RPMI7951 (cell line): ENCODE results near the gene LCN6. TPM values are rescaled to one million over a fixed set of nuclear protein-coding genes. Genes with fewer than 3 reads are reported as not detected.
A peak's percentile ranks its signal among the peaks of the same experiment; 100 is the strongest.
"Not testable (repeated sequence)": the region's sequence is repeated elsewhere in the genome, so short reads cannot be mapped to it uniquely, and the experiment has no call there.

ENCODE experiments used
- DNase-seq: peaks from one replicate; pipeline ENCODE4 v3.0.0-alpha.2; 2012; ENCODE audit warnings: low read depth
- total RNA-seq: library from RNA; depleted of rRNA; stranded (reverse); fragments of >200 nt; shearing (Covaris generic); gene quantifications from 2 replicates; pipeline ENCODE4 v1.2.3, GENCODE V29; 2014

LCN6 gene
- total RNA-seq, 1 experiment from 2014 or later: not detected

DNA sequence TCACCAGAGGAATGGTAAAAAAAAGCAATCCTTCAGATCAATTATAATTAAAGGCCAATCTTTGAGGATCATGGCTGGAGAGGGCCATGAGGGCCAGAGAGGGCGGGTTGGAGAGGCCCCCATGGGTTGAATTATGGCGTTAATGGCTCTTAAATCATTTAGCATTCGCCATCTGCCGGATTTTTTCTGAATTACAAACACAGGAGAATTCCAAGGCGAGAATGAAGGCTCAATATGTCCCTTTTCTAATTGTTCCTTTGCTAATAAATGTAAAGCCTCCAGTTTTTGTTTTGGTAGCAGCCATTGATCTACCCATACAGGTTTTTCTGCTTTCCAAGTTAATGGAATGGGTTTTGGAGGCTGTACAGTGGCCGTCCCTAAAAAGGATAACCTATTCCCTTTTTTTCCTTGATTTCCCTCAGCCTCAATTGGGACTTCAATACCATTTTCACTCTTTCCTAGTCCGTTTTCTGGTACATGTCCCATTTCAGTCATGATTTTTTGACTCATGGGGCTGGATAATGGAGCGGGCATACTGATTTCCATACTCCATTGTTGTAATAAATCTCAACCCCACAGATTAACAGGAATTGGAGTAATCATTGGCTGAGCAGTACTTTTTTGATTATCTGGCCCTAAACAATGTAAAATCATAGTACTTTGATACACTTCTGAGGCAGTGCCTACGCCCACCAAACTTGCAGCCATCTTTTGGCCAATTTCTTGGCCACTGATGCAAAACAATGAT lies 36.1 kb upstream of the LCN6 start:
- DNase-seq: no peak

DNA sequence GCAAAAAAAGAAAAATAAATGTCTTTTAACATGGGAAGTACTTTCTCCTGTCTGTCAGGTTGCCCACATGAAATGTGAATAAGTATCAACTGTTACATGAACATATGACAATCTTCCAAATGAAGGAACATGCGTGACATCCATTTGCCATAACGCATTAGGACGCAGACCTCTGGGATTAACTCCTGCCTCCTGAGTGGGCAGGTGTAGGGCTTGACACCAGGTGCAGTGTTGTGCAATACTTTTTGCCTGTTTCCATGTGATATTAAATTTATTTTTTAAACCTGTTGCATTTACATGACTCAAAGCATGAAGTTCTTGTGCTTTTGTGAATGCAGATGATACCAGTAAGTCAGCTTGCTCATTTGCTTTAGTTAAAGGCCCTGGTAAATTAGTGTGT lies 34.1 kb upstream of the LCN6 start:
- no peak for DNase-seq

DNA sequence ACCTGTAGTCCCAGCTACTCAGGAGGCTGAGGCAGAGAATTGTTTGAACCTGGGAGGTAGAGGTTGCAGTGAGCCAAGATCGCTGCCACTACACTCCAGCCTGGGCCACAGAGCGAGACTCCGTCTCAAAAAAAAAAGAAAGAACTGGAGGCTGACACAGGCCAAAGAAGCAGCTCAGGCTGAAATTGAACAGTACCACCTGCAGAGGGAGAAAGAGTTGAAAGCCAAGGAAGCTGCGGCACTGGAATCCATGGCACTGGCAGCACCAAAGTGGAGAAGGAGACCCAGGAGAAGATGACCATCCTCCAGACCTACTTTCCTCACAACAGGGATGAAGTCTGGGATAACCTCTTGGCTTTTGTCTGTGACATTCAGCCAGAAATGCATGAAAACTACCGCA lies 31.5 kb upstream of the LCN6 start:
- DNase-seq: no peak

DNA sequence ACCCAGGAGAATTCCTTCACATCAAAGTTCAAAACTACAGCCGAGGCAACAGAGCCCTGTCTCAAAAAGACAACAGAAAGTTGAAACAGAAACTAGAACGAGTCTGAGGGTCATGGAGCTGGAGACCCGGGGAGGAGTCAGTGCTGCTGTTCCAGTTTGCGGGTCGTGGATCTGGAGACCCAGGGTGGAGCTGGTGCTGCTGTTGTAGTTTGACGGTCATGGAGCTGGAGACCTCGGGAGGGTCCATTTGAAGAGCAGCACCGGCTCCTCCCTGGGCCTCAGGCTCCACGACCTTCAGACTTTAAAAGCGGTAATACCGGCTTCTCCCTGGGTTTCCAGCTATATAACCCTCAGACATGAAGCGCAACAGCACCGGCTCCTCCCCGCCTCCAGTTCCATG lies 29.0 kb upstream of the LCN6 start:
- DNase-seq: no peak

DNA sequence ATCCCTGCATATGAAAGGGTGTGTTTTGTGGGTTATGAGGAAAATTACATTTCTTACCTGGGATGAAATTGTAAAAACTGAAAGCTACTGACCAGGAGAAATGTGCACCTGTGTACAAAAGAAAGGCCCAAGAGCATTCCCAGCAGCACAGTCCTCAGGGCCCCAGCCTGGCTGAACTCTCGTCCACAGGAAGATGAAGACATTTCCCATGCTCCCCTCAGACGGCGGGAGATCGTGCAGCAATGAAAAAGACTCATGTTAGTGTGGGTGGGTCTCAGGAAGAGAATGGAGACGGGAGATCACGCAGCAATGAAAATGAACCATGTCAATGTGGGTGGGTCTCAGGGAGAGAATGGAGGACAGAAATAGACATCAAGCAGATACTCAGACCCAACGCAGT lies 28.6 kb upstream of the LCN6 start:
- no peak for DNase-seq

DNA sequence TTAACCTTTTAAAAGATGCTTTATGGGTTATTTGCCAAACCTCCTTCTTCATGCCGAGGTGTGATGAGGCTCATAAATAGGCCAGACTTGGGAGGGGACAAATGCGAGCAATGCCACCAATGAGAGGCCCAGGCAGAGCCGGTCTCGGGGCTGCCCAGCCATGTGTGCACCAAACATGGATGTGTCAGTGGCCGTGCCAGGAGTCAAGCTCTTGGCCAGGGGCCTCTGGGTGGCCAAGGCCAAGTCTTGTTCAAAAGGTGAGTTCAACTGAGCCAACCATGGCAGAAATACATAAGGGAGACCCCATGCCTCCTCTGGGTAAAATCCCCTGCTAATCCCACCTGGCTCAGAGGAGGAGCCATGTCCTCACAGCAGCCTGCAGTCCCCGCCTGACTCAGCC lies 26.9 kb upstream of the LCN6 start:
- DNase-seq: no peak

DNA sequence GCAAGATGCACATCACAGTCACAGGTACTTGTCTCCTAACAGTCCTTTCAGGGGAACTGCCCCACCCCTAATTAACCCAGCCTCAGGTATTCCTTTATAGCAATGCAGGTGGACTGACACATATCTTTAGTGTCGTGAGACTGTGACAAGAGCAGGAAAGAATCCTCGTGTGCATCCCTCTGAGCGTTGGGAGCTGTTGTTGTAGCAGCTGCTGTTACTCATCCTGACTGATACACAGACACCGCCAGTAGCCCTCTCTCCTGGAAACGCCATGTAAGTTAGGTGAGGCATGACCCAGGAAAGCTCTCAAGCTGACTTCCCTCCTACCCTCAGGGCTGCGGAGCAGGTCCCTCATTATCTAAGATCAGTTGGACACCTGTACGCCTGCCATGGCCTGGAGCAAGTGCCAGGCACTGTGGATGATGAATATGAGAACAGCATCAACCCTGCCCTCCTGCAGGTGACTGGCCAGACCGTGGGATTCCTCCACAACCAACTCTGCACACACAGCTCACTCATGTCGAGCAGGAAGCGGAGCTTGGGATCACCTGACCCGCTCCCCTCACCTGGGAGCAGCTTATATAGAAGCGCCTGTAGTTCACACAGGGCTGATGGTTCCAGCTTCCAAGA lies 26.2 kb upstream of the LCN6 start:
- no peak for DNase-seq

DNA sequence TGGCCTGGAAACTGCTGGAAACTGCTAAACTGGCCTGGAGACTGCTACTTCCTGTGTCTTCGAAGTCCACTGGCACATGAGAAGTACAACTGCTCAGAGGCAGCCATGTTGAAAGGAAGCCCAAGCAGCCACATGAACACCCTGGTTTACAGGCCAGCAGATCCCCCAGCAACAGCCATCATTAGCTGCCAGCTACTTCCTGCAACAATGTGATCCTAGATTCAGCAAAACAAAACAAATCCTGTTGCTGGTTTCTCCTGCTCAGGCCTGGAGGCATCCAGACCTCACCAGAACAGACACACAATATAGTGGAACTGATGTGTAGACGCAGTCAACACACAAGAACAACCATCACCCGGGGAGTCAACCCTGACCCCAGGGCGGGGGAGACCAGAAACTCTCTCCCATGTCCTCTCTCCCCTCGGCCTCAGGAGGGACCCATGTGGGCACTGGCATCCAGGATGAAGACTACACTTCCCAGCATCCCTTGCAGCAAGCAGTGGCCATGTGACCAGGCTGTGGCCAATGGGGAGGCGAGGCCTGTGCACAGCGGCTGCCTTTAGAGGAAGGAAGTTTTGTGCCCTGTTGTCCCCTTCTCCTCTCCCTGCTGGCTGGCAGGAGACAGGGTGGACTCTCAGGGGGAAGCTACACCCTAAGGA lies 25.2 kb upstream of the LCN6 start:
- DNase-seq: no peak

DNA sequence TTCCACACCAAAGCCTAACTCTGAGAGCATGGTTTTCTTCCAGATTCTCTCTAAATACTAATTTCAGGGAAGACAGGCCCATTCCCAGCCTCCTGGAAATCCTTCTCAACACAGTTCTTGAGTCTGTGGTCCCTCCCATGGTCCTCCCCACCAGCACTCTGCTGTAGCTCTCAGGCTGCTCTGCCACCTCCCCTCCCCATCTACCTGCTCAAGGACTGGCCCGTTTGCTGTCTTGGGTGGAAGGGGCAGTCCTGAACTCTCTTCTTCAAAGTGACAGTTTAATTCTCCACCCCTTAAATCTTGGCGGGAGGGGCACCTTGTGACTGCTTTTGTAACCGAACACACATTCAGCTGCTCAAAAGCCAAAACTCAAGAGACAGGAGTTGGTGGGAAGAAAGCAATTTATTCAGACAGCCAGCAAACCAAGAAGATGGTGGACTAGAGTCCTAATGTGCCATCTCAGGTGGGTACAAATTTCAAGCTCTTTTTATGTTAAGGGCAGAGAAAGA lies 23.6 kb upstream of the LCN6 start:
- no peak for DNase-seq

DNA sequence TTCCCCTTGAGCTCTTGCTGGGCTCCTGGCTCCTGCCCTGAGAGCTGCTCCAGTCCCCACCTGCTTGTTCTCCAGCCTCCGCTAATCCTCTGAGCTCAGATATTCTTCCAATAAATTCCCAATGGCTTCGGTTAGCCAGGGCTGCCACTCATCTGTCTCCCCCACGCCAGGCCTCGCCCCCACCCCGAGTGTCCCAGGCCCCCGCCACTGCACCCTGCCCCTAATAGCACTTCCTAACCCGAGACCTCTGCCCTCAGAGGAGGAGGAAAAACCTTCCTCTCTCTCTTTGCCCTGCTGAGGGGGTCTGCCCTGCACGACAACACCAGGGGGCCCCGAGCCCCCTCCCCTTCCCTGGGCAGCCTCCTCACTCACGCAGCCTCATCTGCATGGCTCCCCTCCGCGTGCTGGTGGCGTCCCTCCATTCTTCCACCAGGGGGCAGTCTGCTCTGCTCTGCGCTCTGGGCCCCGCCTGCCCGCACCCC lies 21.4 kb upstream of the LCN6 start:
- DNase-seq: no peak

DNA sequence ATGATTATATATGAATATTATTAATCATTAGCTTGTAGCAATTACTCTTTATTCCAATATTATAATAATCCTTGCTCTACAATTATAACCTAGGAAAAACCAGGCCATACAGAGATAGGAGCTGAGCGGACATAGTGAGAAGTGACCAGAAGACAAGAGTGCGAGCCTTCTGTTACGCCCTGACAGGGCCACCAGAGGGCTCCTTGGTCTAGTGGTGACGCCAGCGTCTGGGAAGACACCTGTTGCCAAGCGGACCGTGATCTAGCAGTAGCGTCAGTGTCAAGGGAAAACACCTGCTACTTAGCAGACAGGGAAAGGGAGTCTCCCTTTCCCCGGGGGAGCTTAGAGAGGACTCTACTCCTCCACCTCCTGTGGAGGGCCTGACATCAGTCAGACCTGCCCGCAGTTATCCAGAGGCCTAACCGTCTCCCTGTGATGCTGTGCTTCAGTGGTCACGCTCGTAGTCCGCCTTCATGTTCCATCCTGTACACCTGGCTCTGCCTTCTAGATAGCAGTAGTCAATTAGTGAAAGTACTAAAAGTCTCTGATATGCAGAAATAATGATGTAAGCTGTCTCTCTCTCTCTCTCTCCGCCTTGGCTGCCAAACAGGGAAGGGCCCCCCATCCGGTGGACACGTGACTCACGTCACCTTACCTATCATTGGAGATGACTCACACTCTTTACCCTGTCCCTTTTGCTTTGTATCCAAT lies 18.2 kb upstream of the LCN6 start:
- peak; percentile 35 for DNase-seq

DNA sequence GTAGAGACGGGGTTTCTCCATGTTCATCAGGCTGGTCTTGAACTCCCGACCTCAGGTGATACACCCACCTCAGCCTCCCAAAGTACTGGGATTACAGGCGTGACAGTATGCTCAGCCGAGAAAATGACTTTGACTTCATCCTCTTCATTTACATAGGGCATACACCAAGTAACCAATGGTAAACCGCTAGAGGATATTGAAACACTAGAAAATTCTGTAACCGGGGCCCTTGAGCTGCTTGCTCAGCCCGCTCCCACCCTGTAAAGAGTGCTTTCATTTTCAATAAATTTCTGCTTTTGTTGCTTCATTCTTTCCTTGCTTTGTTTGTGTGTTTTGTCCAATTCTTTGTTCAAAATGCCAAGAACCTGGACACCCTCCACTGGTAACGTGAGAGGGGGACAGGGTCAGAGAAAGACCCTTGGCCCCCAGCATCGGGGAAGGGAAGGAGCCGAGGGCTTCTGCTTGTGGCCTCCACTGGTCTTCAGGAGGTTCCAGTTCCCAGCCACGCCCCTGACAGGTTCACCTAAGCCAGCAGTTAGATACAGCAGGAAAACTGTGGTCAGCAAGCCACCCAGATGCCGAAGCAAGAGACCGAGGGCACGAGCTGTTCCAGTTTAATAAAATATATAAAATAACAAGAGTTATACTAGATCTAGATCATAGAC lies 17.6 kb upstream of the LCN6 start:
- not testable (repeated sequence) for DNase-seq

DNA sequence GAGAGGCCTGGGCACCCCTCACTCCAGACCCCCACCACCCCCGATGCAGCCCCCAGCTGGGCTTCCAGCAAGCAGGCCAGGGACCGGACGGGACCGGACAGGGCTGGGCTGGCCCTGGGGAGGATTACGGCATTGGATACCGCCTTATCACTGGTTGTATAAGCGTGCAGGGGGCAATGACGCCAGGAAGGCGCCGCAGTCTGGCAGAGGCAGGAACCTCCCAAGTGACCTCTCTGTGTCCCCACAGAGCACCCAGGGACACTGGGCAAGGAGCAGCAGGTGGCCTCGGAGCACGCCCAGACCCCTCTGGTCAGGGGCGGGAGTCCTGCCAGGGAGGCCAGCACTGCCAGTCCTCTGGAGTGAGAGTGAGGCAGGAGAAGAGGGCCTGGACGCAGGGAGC lies 16.7 kb upstream of the LCN6 start:
- no peak for DNase-seq

DNA sequence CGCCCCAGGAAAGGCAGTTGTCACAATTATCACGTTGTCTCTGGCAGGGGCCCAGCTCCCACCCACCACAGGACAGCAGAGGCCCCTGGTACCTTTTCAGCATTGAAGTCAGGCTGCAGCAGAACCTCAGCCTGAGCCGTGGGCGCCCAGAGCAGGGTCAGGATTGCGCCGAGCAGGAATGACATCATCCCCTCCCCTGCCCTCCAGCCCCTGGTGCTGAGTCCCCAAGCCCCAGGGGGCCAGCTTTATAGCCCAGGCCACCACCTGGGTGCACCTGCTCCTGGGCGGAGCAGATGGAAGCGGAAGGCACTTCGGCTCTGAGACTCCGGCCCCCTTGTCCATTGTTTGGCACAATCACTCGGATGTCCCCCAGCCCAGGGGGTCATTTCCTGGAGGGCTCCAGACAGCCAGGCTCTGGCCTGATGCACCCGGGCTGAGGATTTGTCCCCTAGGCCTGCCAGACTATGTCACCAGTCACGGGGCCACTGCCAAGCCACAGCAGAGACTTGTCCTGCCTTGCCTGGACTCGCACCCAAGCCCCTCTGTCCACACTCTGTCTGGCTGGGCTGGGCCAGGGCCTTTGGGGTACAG lies 16.1 kb upstream of the LCN6 start, which contains the start of gene LCN15:
TSS of gene LCN15 (minus strand) at position 218 of the 591 bp plus-strand sequence. CDS start at position 188, 30 bp downstream.
- no peak for DNase-seq

DNA sequence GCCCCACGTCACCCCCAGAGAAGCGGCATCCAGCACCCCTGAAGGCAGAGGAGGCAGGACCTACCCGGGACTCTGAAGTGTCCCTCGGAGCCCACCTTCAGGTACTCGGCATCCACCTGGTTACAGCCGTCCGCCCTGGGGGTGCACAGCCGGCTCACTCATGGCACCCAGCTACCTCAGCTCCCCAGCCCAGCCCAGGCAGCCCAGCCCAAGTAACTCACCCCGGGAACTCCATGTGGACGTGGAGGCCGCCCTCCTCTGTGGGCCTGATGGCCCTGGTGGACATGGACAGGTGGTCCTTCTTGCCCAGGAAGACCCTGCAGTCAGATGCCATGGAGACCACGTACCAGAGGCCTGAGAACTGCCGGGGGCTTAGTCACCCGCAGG lies 15.3 kb upstream of the LCN6 start:
- DNase-seq: no peak

DNA sequence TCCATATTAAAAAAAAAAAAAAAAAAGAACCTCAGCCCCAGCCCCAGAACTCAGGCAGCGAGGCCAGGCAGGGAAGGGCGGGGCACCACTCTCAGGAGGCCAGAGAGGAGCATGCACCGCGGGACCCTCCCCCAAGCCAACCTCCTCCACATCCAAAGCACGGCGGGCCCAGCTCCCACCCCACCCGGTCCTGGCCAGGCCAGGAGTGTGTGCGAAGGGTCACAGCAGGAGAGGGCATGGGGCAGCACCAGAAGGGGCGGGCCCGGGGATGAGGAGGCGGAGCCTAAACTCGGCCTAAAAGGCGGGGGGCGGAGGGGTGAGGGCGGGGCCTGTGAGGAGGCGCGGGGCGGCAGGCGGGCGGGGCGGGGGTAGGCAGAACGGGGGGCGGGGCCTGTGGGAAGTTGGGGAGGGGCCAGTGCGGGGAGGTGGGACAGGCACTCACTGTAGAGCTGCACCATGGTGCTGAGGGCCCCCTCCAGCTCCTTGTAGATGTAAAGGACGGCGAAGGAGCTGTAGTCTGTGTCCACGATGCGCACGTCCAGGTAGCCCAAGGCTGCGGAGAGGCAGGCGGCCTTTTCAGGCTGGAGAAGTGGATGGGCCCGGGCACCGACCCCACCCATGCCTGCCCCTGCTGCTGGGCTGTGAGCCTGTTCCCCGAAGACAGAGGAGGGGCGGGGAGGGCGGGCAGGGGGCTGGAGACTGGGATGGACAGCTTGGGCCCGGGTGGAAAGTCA lies 14.8 kb upstream of the LCN6 start:
- peak; percentile 7 for DNase-seq

DNA sequence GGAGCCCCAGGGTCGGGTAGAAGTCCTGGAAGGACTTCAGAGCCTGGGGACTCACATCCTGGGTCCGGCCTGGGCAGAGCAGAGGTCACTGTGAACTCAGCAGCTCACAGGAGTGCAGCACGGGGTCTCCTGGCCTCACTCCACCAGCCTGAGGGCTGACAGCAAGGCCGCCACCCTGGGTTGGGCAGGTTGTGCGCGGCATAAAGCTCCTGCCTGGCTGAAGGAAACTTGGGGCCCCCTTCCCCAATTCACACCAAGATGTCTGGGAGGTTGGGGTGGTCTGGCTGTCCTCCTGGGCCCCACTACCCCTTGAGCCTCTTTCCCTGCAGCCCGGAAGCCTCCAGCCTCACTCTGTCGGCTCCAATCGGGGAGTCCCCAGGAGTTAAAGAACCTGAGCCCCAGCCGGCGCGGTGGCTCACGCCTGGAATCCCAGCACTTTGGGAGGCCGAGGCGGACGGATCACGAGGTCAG lies 13.9 kb upstream of the LCN6 start:
- no peak for DNase-seq

DNA sequence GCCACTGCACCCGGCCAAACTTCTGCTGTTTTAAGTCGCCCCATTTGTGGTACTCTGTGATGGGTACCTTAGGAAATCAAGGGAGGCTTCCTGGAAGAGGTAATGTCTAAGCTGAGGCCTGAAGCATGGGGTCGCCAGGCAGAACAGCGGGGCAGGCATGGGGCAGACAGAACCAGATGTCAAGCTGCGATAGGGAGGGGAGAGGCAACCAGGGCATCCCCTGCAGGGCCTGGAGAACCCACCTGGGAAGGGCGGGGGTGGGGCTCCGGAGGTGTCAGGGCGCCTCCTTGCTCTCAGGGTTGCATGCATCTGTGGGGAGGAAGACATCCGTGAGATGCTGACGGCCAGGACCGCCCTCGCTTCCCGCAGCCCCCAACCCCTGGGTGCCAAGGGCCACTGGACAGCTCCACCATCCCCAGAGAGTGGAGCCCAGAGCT lies 13.2 kb upstream of the LCN6 start:
- DNase-seq: no peak

DNA sequence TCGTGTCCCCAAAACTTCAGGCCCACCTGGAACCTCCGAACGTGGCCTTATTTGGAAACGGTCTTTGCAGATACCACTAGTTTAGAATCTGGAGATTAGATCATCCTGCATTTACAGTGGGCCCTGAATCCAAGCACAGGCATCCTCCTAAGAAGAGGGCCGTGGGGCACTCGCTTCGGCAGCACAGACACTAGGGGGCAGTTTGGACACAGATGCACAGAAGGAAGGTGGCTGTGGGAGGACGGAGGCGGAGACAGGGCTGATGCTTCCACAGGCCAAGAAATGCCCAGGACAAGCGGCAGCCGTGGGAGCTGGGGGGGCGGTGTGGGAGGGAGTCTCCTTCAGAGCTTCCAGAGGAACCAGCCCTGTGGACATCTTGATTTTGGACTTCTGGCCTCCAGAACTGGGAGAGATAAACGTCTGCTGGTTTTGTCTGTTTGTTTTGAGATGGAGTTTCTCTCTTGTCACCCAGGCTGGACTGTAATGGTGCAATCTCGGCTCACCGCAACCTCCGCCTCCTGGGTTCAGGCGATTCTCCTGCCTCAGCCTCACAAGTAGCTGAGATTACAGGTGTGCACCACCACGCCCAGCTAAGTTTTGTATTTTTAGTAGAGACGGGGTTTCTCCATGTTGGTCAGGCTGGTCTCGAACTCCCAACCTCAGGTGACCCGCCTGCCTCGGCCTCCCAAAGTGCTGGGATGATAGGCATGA lies 12.7 kb upstream of the LCN6 start:
- peak; percentile 56 for DNase-seq

DNA sequence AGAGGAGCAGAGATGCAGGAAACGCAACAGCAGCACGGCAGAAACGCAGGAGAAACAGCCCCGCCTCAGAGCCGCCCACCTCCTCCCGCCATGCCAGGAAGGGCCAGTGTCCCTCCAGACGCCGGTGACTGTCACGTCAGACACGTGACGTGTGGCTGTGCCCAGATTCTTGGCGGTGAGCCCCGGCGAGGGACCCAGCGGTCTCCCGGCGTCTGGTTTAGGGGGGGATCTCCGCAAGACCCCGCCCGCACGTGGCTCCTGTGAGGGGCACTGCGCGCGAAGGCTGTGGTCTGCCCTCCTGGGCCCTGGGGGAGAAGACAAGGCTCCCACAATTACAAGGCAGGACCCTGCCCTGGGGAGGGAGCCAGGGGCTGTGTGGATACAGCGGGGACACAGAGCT lies 12.1 kb upstream of the LCN6 start:
- no peak for DNase-seq
